HG03565 (cell line): ENCODE data around the gene COL23A1.

ENCODE experiments used
- ATAC-seq: cut with Tn5 transposase; IDR thresholded peaks from one replicate; pipeline ENCODE4 v1.9.1; 2021; ENCODE audit warnings: mild to moderate bottlenecking, moderate library complexity; ENCODE audit not compliant: unreplicated experiment

COL23A1 gene

GRCh38 chr5:178291161-178291561 lies 299.0 kb downstream of the COL23A1 start:
- ATAC-seq, result no peak

- ATAC-seq, result no peak
These were observed 299.8 kb downstream of the COL23A1 start for GRCh38 chr5:178290376-178290775.

- ATAC-seq, result no peak
These were observed 300.8 kb downstream of the COL23A1 start for GRCh38 chr5:178289438-178289837.

- no peak for ATAC-seq
These were observed 301.5 kb downstream of the COL23A1 start for GRCh38 chr5:178288401-178289368.

GRCh38 chr5:178287791-178288105 lies 302.4 kb downstream of the COL23A1 start:
- ATAC-seq, result no peak

GRCh38 chr5:178287091-178287790 lies 303.0 kb downstream of the COL23A1 start:
- no peak for ATAC-seq

GRCh38 chr5:178286226-178287090 lies 303.7 kb downstream of the COL23A1 start:
- ATAC-seq, result no peak

GRCh38 chr5:178285399-178286225 lies 304.6 kb downstream of the COL23A1 start:
- ATAC-seq, result no peak

- ATAC-seq, result no peak
These were observed 305.2 kb downstream of the COL23A1 start for GRCh38 chr5:178284996-178285395.

GRCh38 chr5:178284093-178284675 lies 306.0 kb downstream of the COL23A1 start:
- ATAC-seq, result no peak

GRCh38 chr5:178283520-178283919 lies 306.7 kb downstream of the COL23A1 start:
- ATAC-seq, result no peak

GRCh38 chr5:178282391-178282790 lies 307.8 kb downstream of the COL23A1 start:
- no peak for ATAC-seq

GRCh38 chr5:178281331-178281730 lies 308.9 kb downstream of the COL23A1 start:
- no peak for ATAC-seq

GRCh38 chr5:178280631-178281030 lies 309.6 kb downstream of the COL23A1 start:
- ATAC-seq, result no peak

- ATAC-seq, result no peak
These were observed 310.3 kb downstream of the COL23A1 start for GRCh38 chr5:178279723-178280438.

GRCh38 chr5:178279026-178279722 lies 311.0 kb downstream of the COL23A1 start:
- no peak for ATAC-seq

- ATAC-seq, result no peak
These were observed 311.7 kb downstream of the COL23A1 start for GRCh38 chr5:178278358-178279023.

- no peak for ATAC-seq
These were observed 312.3 kb downstream of the COL23A1 start for GRCh38 chr5:178277866-178278265.
